Suprapubic skin (tissue), 4 donors: Measurements from ENCODE around the gene MAPK13. TPM values are rescaled to one million over a fixed set of nuclear protein-coding genes. Genes with fewer than 3 reads are reported as not detected.
A peak's percentile ranks its signal among the peaks of the same experiment; 100 is the strongest.

Experiments
- DNase-seq, 2 donors: peaks; one replicate each; pipeline ENCODE4 v3.0.0-alpha.2; 2019; ENCODE audit warnings: low spot score in 2 of 2
- H3K27ac ChIP-seq: fragments of 200-600 bp; sonication (generic); one replicate; pipeline ENCODE4 v1.5.1; 2019
- H3K27me3 ChIP-seq: fragments of 200-600 bp; sonication (generic); one replicate; pipeline ENCODE4 v1.5.1; 2019
- H3K36me3 ChIP-seq: fragments of 200-600 bp; sonication (generic); one replicate; pipeline ENCODE4 v1.5.1; 2019
- H3K4me1 ChIP-seq: fragments of 200-600 bp; sonication (generic); one replicate; pipeline ENCODE4 v1.5.1; 2019
- H3K4me3 ChIP-seq: fragments of 200-600 bp; sonication (generic); one replicate; pipeline ENCODE4 v1.5.1; 2019; ENCODE audit warnings: mild to moderate bottlenecking
- H3K9me3 ChIP-seq: fragments of 200-600 bp; sonication (generic); one replicate; pipeline ENCODE4 v1.5.1; 2019
- CTCF ChIP-seq, 2 donors: fragments of 200-600 bp in 1 of 2; fragments of 450-650 bp in 1 of 2; sonication (generic) in 1 of 2; IDR thresholded peaks; one replicate each; pipeline ENCODE4 v1.5.1; 2016 to 2019; ENCODE audit warnings: antibody characterized with exemption in 2 of 2, mild to moderate bottlenecking in 1 of 2, moderate library complexity in 1 of 2
- EP300 ChIP-seq: sonication (generic); formaldehyde crosslinking; IDR thresholded peaks from one replicate; pipeline ENCODE4 v1.6.1; 2017; ENCODE audit warnings: antibody characterized with exemption
- POLR2A ChIP-seq, 2 donors: fragments of 450-650 bp; IDR thresholded peaks; one replicate each; pipeline ENCODE4 v1.6.1; 2017; ENCODE audit warnings: antibody characterized with exemption in 2 of 2, mild to moderate bottlenecking in 2 of 2, moderate library complexity in 2 of 2
- POLR2AphosphoS5 ChIP-seq, 3 donors: sonication (generic); formaldehyde crosslinking; IDR thresholded peaks; one replicate each; pipeline ENCODE4 v1.6.1; 2017; ENCODE audit warnings: antibody characterized with exemption in 3 of 3
- WGBS: methylation state at CpG from one replicate; pipeline ENCODE4 v1.1.5; 2018; 5-methylcytosine and 5-hydroxymethylcytosine counted together
- total RNA-seq, 4 donors: library from RNA; depleted of rRNA; stranded (reverse); fragments of >200 nt; gene quantifications; one replicate each; pipeline ENCODE4 v1.1.0, GENCODE V29; 2016

Gene MAPK13
- total RNA-seq, 4 donors from 2014 or later, result 72.5 to 109 (median 105) TPM

GRCh38 chr6:36145495-36145894 lies 15.2 kb downstream of the MAPK13 start:
- Histone ChIP-seq H3K27me3 (no peaks in the 10 kb centered on the region), H3K27ac (no peak overlapping the region), H3K9me3 (no peaks in the 10 kb centered on the region), H3K4me3 (no peak overlapping the region), H3K4me1 (peaks cover 16% of the 10 kb centered on the region), H3K36me3 (no peaks in the 10 kb centered on the region)
- TF ChIP-seq EP300 (no peak), POLR2AphosphoS5 (IDR thresholded peaks at IDR 0.05) (no peak), CTCF (IDR thresholded peaks at IDR 0.05) (no peak), POLR2A (IDR thresholded peaks at IDR 0.05) (no peak)
- WGBS, result 94% methylated on average over 4 of the region's 4 CpGs
- no peak for DNase-seq

- Histone ChIP-seq H3K27me3 (no peaks in the 10 kb centered on the region), H3K4me1 (peaks cover 26% of the 10 kb centered on the region), H3K36me3 (no peaks in the 10 kb centered on the region), H3K9me3 (no peaks in the 10 kb centered on the region), H3K27ac (no peak overlapping the region), H3K4me3 (no peak overlapping the region)
- 99% methylated on average over 3 of the region's 3 CpGs for WGBS
- no peak for TF ChIP-seq POLR2AphosphoS5 (IDR thresholded peaks at IDR 0.05)
- no peak for TF ChIP-seq EP300
- TF ChIP-seq CTCF (IDR thresholded peaks at IDR 0.05), result no peak
- TF ChIP-seq POLR2A (IDR thresholded peaks at IDR 0.05), result no peak
- no peak for DNase-seq
Observed at GRCh38 chr6:36147294-36147693, 17.0 kb downstream of the MAPK13 start.

- Histone ChIP-seq H3K4me1 (peaks cover 27% of the 10 kb centered on the region), H3K36me3 (no peaks in the 10 kb centered on the region), H3K27ac (peak overlapping the region; percentile 54), H3K4me3 (no peak overlapping the region), H3K9me3 (no peaks in the 10 kb centered on the region), H3K27me3 (no peaks in the 10 kb centered on the region)
- TF ChIP-seq CTCF (IDR thresholded peaks at IDR 0.05) (no peak), POLR2AphosphoS5 (IDR thresholded peaks at IDR 0.05) (no peak), POLR2A (IDR thresholded peaks at IDR 0.05) (no peak), EP300 (no peak)
- DNase-seq, result no peak
Observed at GRCh38 chr6:36149476-36149875, 19.2 kb downstream of the MAPK13 start.

GRCh38 chr6:36150283-36150682 lies 20.0 kb downstream of the MAPK13 start:
- Histone ChIP-seq H3K27me3 (no peaks in the 10 kb centered on the region), H3K4me3 (no peak overlapping the region), H3K36me3 (no peaks in the 10 kb centered on the region), H3K4me1 (peaks cover 32% of the 10 kb centered on the region), H3K9me3 (no peaks in the 10 kb centered on the region), H3K27ac (peak overlapping the region; percentile 54)
- DNase-seq, result no peak
- WGBS, result 34% methylated on average over 3 of the region's 3 CpGs
- TF ChIP-seq POLR2AphosphoS5 (IDR thresholded peaks at IDR 0.05), result peak in 1 of 3 donors; percentile 59
- no peak for TF ChIP-seq POLR2A (IDR thresholded peaks at IDR 0.05)

GRCh38 chr6:36154286-36154685 lies 24.0 kb downstream of the MAPK13 start:
- Histone ChIP-seq H3K27me3 (no peaks in the 10 kb centered on the region), H3K36me3 (no peaks in the 10 kb centered on the region), H3K27ac (peak overlapping the region; percentile 22), H3K9me3 (no peaks in the 10 kb centered on the region), H3K4me1 (peaks cover 32% of the 10 kb centered on the region), H3K4me3 (no peak overlapping the region)
- WGBS, result 71% methylated on average over 2 of the region's 2 CpGs
- no peak for DNase-seq
- TF ChIP-seq POLR2AphosphoS5 (IDR thresholded peaks at IDR 0.05), result no peak
- no peak for TF ChIP-seq EP300
- TF ChIP-seq CTCF (IDR thresholded peaks at IDR 0.05), result no peak

- Histone ChIP-seq H3K4me3 (no peak overlapping the region), H3K36me3 (no peaks in the 10 kb centered on the region), H3K4me1 (peaks cover 18% of the 10 kb centered on the region), H3K27ac (no peak overlapping the region), H3K27me3 (no peaks in the 10 kb centered on the region), H3K9me3 (no peaks in the 10 kb centered on the region)
- DNase-seq, result no peak
- 94% methylated on average over 2 of the region's 2 CpGs for WGBS
- TF ChIP-seq POLR2AphosphoS5 (IDR thresholded peaks at IDR 0.05) (no peak), POLR2A (IDR thresholded peaks at IDR 0.05) (no peak), EP300 (no peak), CTCF (IDR thresholded peaks at IDR 0.05) (no peak)
Observed at GRCh38 chr6:36155662-36156061, 25.3 kb downstream of the MAPK13 start.
